ENCODE data around the gene CASQ1.

- TF ChIP-seq CTCF (IDR thresholded peaks at IDR 0.05) (no peak), POLR2A (IDR thresholded peaks at IDR 0.05) (no peak)
These were observed 32.3 kb upstream of the CASQ1 start for GRCh38 chr1:160158031-160158430.
